GM10847 (cell line): Measurements from ENCODE around the gene COL6A2.

Experiments
- POLR2A ChIP-seq: IDR thresholded peaks from 2 replicates; pipeline ENCODE4 v1.6.1; 2011; ENCODE audit not compliant: insufficient read length; ENCODE audit errors: extremely low read depth

The COL6A2 gene

GRCh38 chr21:46068516-46069079, 29.3 kb upstream of the COL6A2 start:
- TF ChIP-seq POLR2A: no peak

DNA sequence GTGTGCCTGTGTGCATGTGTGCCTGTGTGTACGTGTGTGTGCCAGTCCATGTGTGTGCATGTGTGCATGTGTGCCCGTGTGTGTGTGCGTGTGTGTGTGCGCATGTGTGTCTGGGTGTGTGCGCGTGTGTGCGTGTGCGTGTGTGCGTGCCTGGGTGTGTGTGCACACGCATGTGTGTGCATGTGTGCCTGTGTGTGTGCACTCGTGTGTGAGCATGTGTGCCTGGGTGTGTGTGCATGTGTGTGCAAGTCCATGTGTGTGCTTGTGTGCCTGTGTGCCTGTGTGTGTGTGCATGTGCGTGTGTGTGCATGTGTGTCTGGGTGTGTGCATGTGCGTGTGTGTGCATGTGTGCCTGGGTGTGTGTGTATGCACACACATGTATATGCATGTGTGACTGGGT, 28.7 kb upstream of the COL6A2 start:
- TF ChIP-seq POLR2A: no peak

GRCh38 chr21:46069719-46070279, 28.1 kb upstream of the COL6A2 start:
- TF ChIP-seq POLR2A: no peak

DNA sequence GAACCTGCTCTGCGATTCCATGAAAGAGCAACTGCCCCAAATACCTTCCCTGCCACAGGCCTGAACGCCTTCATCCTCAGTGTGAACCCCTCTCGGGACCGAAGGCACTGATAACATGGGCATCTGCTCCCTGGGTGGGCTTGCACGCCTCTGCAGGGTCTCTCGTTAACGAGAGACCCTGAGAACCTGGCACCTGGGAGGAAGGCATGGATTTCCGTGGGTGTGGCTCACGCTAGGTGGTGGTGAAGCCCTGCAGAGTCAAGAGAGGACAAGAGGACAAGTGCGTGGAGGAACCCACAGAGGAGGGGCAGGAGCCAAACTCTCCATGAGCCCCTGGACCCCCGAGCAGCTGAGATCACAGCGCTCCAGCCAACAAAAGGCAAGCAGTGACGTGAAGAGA, 26.8 kb upstream of the COL6A2 start:
- no peak for TF ChIP-seq POLR2A

GRCh38 chr21:46077674-46078101, 20.2 kb upstream of the COL6A2 start:
- TF ChIP-seq POLR2A: no peak

GRCh38 chr21:46078322-46078977, 19.5 kb upstream of the COL6A2 start:
- no peak for TF ChIP-seq POLR2A

- TF ChIP-seq POLR2A: no peak
These were observed 18.9 kb upstream of the COL6A2 start for GRCh38 chr21:46078978-46079351.

DNA sequence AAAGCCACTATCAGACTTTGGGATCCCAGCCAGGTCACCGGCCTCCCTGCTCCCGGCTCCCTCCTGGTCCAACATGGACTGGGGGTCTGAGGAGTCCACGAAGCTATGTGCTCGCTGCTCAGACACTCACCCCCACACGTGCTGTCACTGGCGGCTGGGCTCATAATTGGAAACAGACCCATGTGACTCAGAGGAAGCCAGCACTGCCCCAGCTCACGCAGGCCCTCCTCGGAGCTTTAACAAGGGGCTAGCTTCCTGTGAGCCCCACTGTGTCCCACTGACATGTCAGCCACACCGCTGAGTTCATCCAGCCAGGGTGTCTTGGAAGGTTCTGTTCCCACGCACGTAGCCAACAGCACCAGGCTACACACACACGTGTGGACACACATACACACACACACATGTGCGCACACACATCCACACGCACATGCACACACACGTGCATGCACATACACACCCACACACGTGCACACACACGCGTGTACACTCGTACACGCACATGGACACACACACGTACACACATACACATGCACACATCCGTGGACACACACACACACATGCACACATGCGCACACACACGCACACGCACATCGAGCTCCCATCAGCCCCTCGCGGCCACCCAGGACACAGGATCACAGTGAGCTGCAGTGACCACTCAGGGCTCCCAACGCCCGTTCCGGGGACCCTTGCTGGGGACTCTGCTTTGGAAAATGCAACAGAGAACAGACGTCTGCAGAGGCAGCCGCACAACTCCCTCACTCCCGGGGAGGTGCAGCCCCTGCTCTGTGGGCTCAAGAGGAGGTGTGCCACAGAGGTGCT, 18.4 kb upstream of the COL6A2 start:
- TF ChIP-seq POLR2A: no peak

DNA sequence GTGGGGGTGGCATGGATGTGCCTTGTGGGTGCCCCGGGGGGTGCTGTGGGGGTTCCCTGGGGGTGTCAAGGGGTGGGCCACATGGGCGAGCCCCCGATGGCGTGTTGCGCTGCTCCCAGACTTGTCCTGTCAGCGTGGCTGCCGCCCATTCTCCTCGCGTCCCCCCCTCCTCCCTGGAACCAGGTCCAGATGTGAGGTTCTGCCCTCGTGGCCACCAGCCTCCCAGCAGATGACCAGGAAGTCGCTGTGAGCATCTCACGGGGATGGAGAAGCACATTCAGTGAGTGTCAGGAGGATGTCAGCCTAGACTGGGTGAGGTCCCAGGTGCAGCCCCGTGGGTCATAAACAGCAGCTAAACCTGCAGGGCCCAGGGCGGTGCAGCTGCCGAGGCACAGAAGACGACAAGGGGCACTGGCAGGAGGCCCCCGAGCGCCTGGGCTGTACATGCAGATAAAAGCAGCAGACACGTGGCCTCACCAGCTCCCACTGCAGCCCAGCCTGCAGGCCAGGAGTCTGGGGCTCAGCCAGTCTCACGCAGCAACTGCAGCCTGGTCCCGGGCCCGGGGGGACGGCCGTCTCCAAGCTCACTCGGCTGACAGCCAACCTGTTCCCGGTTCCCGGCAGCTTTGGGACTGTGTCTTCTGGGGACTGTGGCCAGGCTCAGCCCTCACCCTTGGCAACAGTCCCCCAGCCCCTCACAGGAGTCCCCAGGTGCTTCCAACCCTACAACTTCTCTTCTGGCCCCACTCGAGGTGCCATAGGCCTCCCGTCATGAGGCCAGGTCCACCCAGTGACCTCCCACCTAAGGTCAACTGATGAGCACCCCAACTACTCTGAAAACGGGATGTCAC, 17.5 kb upstream of the COL6A2 start:
- TF ChIP-seq POLR2A: no peak

- no peak for TF ChIP-seq POLR2A
These were observed 16.7 kb upstream of the COL6A2 start for GRCh38 chr21:46081022-46081861.

DNA sequence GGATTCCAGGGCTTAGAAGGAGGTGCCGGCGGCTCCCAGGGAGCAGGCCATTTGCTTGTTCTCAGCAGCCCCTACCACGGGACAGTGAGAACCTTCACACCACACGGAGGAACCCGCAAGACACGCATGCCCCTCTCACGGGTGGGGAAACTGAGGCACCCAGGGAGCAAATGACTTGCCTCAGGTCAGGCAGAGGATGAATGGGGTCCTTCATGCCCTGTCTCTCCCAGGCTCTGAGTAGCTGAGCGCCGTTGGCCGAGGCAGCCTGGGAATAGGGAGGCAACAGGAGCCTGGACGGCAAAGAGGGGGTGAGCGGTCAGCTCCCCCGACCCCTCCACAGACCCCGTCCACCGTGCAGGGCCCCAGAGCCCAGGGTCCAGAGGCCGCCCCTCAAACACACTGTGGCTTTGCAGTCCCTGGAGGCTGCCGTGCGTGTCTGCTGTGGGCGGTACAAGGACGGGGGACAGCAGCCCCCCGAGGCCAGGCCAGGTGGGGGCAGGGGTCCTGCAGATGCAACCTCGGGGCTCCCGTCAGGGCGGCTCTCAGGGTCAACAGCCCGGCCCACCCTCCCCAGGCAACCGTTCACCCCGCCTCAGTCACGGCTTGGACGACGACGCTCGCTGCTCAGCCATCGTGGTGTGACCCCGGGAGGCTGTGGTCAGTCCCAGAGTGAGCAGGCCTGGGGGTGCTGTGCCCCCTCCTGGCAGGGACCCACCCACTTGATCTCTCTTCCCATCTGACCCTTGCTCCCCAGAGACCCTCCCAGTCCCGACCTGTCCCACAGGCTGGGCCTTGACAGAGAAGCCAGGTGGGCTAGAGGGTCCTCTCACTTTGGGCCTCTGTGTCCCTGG, 15.8 kb upstream of the COL6A2 start:
- TF ChIP-seq POLR2A: no peak

DNA sequence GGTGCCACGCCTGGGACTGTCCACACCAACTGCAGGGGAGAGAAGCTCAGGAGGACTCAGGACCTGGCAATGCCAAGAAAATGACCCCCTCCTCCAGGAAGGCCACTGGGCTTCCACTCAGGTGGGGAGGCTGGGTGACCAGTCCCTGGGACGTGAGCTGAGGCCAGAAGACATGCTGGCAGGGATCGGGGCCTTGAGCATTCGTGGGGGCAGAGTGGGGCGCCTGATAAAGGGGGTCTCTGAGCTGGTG, 15.3 kb upstream of the COL6A2 start:
- no peak for TF ChIP-seq POLR2A

GRCh38 chr21:46082963-46083790, 14.7 kb upstream of the COL6A2 start:
- TF ChIP-seq POLR2A: no peak
